DMS53 treated with DMSO at 0.1 percent for 48 hours (cell line): ENCODE measurements around the gene ANKRD40.
A peak's percentile ranks its signal among the peaks of the same experiment; 100 is the strongest.
"Not testable (repeated sequence)": the region's sequence is repeated elsewhere in the genome, so short reads cannot be mapped to it uniquely, and the experiment has no call there.

Experiments used
- DNase-seq: peaks from one replicate; lab custom pipeline; 2025; ENCODE audit not compliant: unreplicated experiment; lab: John Stamatoyannopoulos, UW

ANKRD40 gene

DNA sequence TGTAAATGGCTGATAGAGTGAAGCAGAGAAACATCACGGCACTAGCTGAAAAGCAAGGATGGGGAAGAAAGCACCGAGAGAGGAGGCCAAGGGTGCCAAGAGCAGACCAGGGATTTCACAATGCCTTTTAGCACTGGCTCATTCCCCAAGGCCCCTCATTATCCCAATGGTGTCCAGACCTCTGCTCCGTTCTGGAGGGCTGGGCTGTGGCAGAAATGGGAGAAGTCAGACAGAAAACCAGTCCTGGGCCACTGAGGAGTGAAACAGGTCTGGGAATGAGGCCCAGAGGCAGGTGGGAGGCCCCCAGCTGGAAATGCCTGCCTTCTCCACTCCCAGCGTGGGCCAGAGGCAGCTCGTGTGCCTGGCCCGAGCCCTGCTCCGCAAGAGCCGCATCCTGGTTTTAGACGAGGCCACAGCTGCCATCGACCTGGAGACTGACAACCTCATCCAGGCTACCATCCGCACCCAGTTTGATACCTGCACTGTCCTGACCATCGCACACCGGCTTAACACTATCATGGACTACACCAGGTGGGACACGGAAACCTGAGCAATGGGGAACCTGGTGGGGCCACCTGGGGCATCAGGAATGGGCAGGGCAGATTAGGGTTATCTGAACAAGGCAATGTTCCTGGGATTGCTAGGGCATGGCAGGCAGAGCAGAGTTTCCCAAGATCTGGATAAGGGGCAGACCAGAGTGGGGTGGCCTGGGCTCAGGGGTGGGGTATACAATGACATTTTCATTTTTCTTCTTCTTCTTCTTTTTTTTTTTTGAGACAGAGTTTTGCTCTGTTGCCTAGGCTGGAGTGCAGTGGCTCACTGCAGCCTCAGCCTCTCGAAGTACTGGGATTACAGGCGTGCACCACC lies 20.3 kb downstream of the ANKRD40 start:
- DNase-seq: no peak

GRCh38 chr17:50686494-50687199 lies 21.1 kb downstream of the ANKRD40 start:
- DNase-seq: peak; percentile 72

DNA sequence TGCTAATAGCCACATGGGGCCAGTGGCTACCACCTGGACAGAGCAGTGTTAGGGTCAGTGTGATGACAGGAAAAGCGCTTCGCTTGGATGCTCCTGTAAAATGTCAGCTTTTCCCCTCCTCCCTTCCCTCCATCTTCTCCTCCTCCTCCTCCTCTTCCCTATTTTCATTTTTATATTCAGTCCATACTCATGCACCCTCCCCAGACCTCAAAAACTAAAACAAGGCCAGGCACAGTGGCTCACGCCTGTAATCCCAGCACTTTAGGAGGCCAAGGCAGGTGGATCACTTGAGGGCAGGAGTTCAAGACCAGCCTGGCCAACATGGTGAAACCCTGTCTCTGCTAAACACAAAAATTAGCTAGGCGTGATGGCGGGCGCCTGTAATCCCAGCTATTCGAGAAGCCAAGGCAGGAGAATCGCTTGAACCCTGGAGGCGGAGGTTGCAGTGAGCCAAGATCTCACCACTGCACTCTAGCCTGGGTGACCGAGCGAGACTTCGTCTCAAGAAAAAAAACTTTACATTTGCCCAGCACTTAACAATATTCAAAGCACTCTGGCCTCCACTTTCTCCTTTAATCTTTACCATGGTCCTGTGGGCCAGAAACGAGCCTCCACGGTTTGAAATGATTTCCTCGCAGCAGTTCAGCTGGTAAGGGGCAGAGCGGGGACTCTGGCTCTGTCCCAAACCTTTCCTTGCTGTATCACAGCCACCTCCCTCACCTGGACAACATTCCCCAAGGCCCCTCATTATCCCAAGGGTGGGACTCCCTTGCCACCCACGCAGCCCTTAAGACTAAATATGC lies 21.8 kb downstream of the ANKRD40 start:
- DNase-seq: no peak

- DNase-seq: no peak
Observed at GRCh38 chr17:50685334-50685665, 22.4 kb downstream of the ANKRD40 start.

- peak; percentile 96 for DNase-seq
Observed at GRCh38 chr17:50684612-50685333, 22.9 kb downstream of the ANKRD40 start.

DNA sequence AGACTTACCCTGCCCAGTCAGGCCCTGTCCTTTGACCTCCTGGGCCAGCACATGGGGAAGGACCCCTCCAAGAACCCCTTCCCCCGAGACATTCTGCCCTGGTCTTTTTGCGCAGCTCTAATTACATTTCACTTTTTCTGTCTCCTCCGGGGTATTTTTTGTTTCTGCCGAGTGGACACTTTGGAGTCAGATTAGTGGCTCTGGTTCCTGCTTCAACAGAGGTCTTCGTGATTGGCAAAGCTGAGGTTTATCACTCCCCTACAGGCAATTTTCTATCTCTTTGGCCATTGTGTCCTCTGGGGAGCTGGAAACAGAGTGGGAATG lies 23.5 kb downstream of the ANKRD40 start:
- no peak for DNase-seq

DNA sequence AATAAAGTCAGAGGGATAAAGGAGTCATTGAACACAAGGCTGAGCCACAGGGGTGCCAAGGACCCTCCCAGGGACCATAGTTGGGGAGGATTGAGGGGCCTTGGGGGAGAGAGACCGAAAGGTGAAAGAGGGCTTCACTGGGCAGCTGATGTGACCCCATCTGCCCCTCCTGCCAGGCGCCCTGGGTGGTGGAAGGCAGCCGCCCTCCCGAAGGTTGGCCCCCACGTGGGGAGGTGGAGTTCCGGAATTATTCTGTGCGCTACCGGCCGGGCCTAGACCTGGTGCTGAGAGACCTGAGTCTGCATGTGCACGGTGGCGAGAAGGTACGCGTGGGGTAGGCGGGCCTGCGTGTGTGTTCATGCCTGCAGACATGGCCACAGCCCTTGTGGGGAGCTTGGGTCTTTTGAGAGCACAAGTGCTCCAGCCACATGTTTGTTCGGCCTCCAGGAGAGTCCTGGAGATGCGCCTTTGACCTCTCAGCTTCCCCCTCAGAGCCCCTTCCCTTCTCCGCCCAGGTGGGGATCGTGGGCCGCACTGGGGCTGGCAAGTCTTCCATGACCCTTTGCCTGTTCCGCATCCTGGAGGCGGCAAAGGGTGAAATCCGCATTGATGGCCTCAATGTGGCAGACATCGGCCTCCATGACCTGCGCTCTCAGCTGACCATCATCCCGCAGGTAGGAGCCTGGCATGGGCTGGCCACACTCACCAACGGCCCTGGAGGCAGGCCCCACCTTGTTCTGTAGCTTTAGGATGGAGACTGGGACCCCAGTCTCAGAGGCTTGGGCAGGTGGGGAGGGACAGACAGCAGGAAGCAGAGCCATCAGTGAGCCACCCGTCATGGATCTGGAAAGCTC lies 24.1 kb downstream of the ANKRD40 start:
- DNase-seq: no peak

DNA sequence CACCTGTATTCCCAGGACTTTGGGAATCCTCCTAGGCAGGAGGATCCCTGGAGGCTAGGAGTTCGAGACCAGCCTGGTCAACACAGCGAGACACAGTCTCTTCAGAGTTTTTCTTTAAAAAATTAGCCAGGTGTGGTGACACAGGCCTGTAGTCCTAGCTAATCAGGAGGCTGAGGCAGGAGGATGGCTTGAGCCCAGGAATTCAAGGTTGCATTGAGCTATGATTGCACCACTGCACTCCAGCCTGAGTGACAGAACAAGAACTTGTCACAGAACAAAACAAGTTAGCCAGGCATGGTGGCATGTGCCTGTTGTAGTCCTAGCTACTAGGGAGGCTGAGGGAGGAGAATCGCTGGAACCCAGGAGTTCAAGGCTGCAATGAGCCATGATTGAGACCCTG lies 24.8 kb downstream of the ANKRD40 start:
- no peak for DNase-seq

- DNase-seq: no peak
Observed at GRCh38 chr17:50682441-50682840, 25.3 kb downstream of the ANKRD40 start.

GRCh38 chr17:50681263-50682200 lies 26.2 kb downstream of the ANKRD40 start:
- peak; percentile 55 for DNase-seq

GRCh38 chr17:50680543-50681262 lies 27.0 kb downstream of the ANKRD40 start:
- DNase-seq: not testable (repeated sequence)

- no peak for DNase-seq
Observed at GRCh38 chr17:50680126-50680525, 27.6 kb downstream of the ANKRD40 start.

GRCh38 chr17:50679008-50679544 lies 28.6 kb downstream of the ANKRD40 start:
- DNase-seq: no peak

- no peak for DNase-seq
Observed at GRCh38 chr17:50677851-50678375, 29.8 kb downstream of the ANKRD40 start.

GRCh38 chr17:50676065-50676975 lies 31.4 kb downstream of the ANKRD40 start:
- DNase-seq: no peak

GRCh38 chr17:50675627-50676026 lies 32.1 kb downstream of the ANKRD40 start:
- no peak for DNase-seq

DNA sequence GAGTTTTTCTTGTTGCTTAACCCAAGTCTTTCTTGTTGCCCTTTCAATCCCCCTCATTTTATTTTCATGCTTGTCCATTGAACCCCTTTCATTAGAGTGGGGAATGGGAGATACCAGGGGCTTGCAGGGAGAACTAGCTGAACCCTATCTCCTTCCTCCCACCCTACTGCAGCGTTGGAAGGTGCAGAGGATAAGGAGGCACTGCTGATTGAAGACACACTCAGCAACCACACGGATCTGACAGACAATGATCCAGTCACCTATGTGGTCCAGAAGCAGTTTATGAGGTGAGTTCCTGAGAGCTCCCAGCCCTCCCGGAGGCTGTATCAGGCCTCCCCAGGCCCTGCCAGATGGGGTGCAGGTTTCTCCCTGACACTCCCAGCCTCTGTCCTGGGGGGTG lies 32.5 kb downstream of the ANKRD40 start:
- DNase-seq: no peak
